Activated CD8-positive, alpha-beta memory T cell treated with anti-CD3 and anti-CD28 coated beads for 4 hours (primary cell): ENCODE results near the gene FAM184B.

ENCODE experiments used
- DNase-seq, 2 donors: peaks; one replicate each; pipeline ENCODE4 v3.0.0-alpha.2; 2020; ENCODE audit warnings: low read depth in 2 of 2

Gene FAM184B

GRCh38 chr4:17636341-17636695 is 145.1 kb downstream of the FAM184B start:
- no peak for DNase-seq

- DNase-seq, result no peak
These were observed 146.4 kb downstream of the FAM184B start for GRCh38 chr4:17635056-17635455.

GRCh38 chr4:17633600-17633999 is 147.8 kb downstream of the FAM184B start:
- DNase-seq, result no peak

- DNase-seq, result no peak
These were observed 151.2 kb downstream of the FAM184B start for GRCh38 chr4:17630228-17630627.

GRCh38 chr4:17624821-17625220 is 156.6 kb downstream of the FAM184B start:
- no peak for DNase-seq

DNA sequence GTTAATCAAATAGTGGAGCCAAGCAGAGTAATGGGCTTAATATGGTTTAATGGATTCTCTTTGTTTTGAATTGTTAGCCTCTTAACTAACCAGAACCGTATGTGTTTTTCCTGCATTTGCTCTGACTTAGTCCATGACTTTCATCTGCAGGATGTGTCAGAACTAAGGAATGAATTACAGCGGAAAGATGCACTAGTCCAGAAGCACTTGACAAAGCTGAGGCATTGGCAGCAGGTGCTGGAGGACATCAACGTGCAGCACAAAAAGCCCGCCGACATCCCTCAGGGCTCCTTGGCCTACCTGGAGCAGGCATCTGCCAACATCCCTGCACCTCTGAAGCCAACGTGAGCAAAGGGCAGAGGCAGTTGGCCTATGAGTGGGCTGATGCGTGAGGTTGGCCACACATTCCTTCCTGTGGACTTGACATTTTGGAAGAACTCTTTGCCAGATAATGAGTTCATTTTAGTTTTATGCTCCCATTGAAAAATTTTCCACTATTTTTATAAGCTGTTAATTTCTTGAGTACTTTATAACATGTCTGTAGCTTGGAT is 157.9 kb downstream of the FAM184B start:
- no peak for DNase-seq

DNA sequence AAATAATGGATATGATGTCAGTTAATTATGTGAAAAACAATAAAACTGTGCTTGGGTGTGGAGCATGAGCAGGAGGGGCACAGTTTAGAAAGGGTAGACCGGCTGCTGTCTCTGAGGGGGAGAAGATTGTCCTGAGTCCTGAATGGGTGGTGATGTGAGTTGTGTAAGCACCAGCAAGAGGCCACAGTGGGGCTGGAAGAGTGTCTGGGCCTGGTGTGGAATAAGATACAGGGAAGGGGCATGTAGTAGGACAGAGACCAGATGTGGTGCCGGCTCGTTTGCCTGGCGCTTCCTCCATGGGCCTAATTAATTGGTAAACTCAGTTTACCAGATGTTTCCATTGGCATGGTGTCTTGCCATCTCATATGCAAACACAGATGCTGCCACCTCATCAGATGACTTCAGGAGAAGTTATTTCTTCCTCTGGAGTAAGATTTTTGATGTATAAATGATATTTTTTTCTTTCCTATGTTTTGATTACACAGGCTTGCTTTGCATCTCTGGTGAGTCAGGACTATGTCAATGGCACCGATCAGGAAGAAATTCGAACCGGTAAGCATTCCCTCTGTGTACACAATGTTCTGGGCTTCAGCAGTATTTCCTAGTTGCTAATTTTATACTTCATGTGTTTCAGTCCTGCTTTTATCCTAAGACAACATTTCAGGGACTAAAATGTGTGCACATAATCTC is 161.9 kb downstream of the FAM184B start:
- no peak for DNase-seq

DNA sequence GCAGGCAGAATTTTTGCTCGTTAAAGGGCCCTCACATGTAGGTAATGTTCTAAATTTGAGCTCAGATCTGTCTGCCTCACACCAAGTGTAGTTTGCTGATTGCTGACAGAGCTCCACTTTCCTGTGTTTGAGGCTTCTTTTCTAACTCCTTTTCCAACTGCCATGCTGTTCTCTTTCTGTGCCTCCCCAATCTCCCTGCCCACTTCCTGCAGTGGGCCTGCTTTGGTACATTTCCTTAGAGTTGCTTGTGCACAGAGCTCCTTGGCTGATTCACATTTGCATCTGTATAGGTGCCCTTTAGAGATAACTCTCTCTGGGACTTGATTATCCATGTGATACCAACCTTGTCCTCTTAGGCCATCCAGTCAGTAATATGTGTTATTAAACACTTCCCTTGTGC is 162.5 kb downstream of the FAM184B start:
- no peak for DNase-seq

- no peak for DNase-seq
These were observed 165.1 kb downstream of the FAM184B start for GRCh38 chr4:17616283-17616682.

GRCh38 chr4:17614416-17615299 is 166.8 kb downstream of the FAM184B start, which contains the start of gene MED28:
MED28 (plus strand) TSS chr4:17614641; CDS start chr4:17614655, 14 bp downstream.
- peak; percentile 92 to 94 for DNase-seq

DNA sequence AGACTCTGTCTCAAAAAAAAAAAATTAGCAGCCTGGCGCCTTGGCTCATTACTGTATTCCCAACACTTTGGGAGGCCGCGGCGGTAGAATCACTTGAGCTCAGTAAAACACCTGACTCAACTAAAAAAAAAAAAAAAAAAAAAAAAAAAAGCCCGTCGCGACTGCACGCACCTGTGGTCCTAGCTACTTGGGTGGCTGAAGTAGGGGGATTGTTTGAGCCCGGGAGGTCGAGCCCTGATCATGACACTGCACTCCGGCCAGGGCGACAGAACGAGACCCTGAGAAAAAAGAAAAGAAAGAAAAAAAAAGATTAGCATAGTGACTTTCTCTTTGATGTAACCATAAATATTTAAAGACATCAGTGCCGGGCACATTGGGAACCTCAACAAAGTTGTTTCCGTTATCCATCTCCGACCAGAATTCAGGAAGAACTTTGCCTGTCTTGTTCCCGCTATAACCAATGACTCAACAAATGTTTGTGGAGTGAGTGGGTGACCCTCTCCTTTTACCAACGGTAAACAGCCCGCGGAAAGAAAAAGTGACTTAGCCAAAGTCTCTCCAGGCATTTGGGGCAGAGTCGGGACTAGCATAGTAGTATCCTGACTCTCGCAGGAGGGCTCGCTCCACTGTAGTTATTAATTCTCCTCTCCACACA is 167.5 kb downstream of the FAM184B start:
- DNase-seq, result no peak

GRCh38 chr4:17605236-17605635 is 176.2 kb downstream of the FAM184B start:
- no peak for DNase-seq

DNA sequence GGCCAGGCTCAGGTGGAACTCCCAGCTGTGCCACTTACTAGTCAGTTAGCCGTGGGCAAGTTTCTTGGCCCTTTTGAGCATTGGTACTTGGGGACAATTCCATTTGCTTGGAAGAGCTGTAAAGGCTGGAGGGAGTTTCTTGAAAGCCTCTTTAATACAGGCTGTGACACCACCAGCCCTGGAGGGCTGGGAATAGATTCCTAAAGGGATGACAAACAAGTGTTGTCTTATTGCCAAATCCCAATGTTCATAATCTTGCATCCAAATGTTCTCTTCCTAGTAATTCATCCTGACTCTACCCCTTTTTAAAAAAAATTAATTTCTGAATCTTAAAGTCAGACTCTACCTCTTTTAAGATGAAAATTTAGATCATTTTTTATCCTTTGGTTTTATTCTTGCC is 181.6 kb downstream of the FAM184B start:
- no peak for DNase-seq

- no peak for DNase-seq
These were observed 183.9 kb downstream of the FAM184B start for GRCh38 chr4:17597517-17597916.

- no peak for DNase-seq
These were observed 185.9 kb downstream of the FAM184B start for GRCh38 chr4:17595471-17596005.

GRCh38 chr4:17589355-17589754 is 192.1 kb downstream of the FAM184B start:
- no peak for DNase-seq

- DNase-seq, result no peak
These were observed 194.2 kb downstream of the FAM184B start for GRCh38 chr4:17587094-17587822.

- DNase-seq, result no peak
These were observed 196.8 kb downstream of the FAM184B start for GRCh38 chr4:17584521-17585213.

DNA sequence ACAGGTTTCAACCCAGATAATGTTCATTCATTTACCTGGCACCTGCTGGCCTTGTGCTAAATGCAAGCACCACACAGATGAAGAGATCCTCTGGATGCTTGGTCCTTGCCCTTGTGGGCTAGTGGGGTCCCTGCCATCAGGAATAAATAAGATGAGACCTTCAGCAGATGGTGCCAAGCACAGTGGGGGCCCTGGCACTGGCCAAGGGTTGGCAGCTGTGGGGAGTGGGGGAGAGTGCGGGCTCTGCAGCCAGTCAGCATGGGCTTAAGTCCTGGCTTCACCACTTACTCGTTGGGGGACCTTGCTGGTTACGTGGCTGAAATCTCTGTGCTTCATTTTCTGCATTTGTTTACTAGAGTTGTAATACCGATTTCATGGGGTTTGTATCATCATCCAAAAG is 197.5 kb downstream of the FAM184B start:
- no peak for DNase-seq

GRCh38 chr4:17583276-17583675 is 198.1 kb downstream of the FAM184B start:
- DNase-seq, result no peak

DNA sequence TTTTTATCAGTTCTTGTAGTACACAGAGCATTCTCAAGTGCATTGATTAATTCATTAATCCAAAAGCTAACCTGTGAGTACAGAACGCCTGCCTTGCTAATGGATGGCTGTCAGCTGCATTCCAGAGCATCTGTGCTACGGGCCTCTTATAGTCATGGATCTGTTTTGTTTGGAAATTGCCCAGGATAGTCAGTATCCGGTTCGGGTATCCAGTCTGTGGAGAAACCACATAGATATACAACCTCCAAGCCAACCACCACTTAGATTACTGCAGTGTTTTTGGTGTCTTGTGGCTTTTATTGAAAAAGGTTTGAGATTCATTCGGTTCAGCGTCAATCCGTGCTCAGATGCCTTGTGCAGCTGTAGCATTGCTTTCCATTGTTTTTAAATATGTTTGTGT is 200.5 kb downstream of the FAM184B start:
- DNase-seq, result no peak
